GM10266 (cell line): Measurements from ENCODE around the gene EPHA3.

Experiments used
- DNase-seq: peaks from one replicate; pipeline ENCODE4 v3.0.0; 2012; ENCODE audit errors: extremely low spot score
- CTCF ChIP-seq: IDR thresholded peaks from 2 replicates; pipeline ENCODE4 v1.5.1; 2012; ENCODE audit warnings: mild to moderate bottlenecking, low read depth; ENCODE audit not compliant: control insufficient read depth, insufficient read depth; ENCODE audit errors: missing control alignments

Gene EPHA3

GRCh38 chr3:89488800-89489580 is 381.6 kb downstream of the EPHA3 start:
- no peak for TF ChIP-seq CTCF
- no peak for DNase-seq

- no peak for TF ChIP-seq CTCF
- DNase-seq = no peak
Measured at GRCh38 chr3:89490129-89490528, 382.7 kb downstream of the EPHA3 start.

- no peak for DNase-seq
- no peak for TF ChIP-seq CTCF
Measured at GRCh38 chr3:89494734-89495133, 387.3 kb downstream of the EPHA3 start.

GRCh38 chr3:89503891-89504391 is 396.5 kb downstream of the EPHA3 start:
- TF ChIP-seq CTCF = no peak
- DNase-seq = no peak

GRCh38 chr3:89504432-89504831 is 397.0 kb downstream of the EPHA3 start:
- TF ChIP-seq CTCF = no peak
- no peak for DNase-seq

GRCh38 chr3:89506462-89507103 is 399.2 kb downstream of the EPHA3 start:
- no peak for TF ChIP-seq CTCF
- no peak for DNase-seq

GRCh38 chr3:89521328-89521727 is 413.9 kb downstream of the EPHA3 start:
- no peak for DNase-seq
- TF ChIP-seq CTCF = no peak
